SK-N-MC (cell line): Measurements from ENCODE around the gene RIBC1.
"Not testable (repeated sequence)": the region's sequence is repeated elsewhere in the genome, so short reads cannot be mapped to it uniquely, and the experiment has no call there.

ENCODE experiments used
- DNase-seq: peaks from one replicate; pipeline ENCODE4 v3.0.0-alpha.2; 2011; ENCODE audit warnings: low read depth, low spot score
- H3K27ac ChIP-seq: fragments of 200-600 bp; sonication (generic); 2 replicates; pipeline ENCODE4 v1.5.1; 2016; ENCODE audit warnings: mixed run types
- H3K36me3 ChIP-seq: fragments of 200-600 bp; sonication (generic); 2 replicates; pipeline ENCODE4 v1.6.1; 2017; ENCODE audit warnings: antibody characterized with exemption, low read length, mixed read lengths; ENCODE audit not compliant: insufficient read depth
- H3K4me3 ChIP-seq: fragments of 200-600 bp; sonication (generic); 2 replicates; pipeline ENCODE4 v1.5.1; 2016
- H3K9ac ChIP-seq: fragments of 200-600 bp; sonication (generic); 2 replicates; pipeline ENCODE4 v1.8.0; 2017; ENCODE audit warnings: mixed run types, mixed read lengths; ENCODE audit not compliant: insufficient read length
- H3K9me3 ChIP-seq: fragments of 200-600 bp; sonication (generic); 2 replicates; pipeline ENCODE4 v1.6.1; 2017; ENCODE audit warnings: low read depth, mild to moderate bottlenecking, antibody characterized with exemption, low read length, moderate library complexity, mixed read lengths
- EZH2 ChIP-seq: fragments of 200-600 bp; sonication (generic); IDR thresholded peaks from one replicate; pipeline ENCODE4 v1.6.1; 2017; ENCODE audit warnings: antibody characterized with exemption
- FOXP2 ChIP-seq: optimal IDR thresholded peaks from 2 replicates; pipeline ENCODE3; 2011; ENCODE audit warnings: mild to moderate bottlenecking, moderate library complexity; ENCODE audit not compliant: insufficient read depth; ENCODE audit errors: extremely low read length, control extremely low read depth
- POLR2AphosphoS5 ChIP-seq: IDR thresholded peaks from 2 replicates; pipeline ENCODE4 v1.6.1; 2012; ENCODE audit warnings: mild to moderate bottlenecking, low read depth, low read length, borderline replicate concordance

The RIBC1 gene

DNA sequence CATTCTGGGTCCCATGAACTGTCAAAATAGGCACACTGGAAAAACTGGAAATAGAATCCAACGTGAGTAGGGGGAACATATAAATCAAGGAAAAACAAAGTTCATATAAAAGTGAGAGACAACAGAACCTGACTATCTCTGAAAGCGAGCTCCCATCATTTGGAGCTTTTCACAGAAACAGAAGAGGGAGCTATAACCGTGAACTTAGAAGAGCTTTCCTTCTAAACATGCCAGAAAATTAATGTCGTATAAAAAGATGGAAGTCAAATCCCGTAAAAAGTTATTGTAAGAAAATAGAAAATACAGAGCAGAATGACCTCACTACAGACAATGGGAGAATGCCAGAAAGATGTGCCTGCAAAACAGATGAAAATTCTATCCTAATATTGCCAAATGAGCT, 35.4 kb downstream of the RIBC1 start:
- H3K27ac ChIP-seq, result no peak overlapping the region
- no peaks in the 10 kb centered on the region for H3K9me3 ChIP-seq
- TF ChIP-seq EZH2, result no peak
- no peak for TF ChIP-seq FOXP2
- TF ChIP-seq POLR2AphosphoS5, result no peak
- H3K36me3 ChIP-seq, result no peaks in the 10 kb centered on the region
- no peak for DNase-seq
- no peak overlapping the region for H3K4me3 ChIP-seq
- H3K9ac ChIP-seq, result no peak overlapping the region

DNA sequence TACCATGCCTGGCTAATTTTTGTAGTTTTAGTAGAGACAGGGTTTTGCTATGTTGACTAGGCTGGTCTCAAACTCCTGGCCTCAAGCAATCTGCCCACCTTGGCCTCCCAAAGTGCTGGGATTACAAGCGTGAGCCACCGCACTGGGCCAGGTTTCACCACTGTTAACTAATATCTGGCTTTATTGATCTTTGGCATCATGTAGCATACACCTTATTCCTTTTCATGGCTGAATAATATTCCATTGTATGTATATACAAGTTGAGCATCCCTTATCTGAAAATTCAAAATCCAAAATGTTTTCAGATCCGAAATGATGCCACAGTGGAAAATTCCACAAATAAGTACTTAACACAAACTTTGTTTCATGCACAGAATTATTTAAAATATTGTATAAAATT, 46.0 kb downstream of the RIBC1 start:
- DNase-seq, H3K27ac ChIP-seq, H3K9ac ChIP-seq, H3K36me3 ChIP-seq, H3K9me3 ChIP-seq, H3K4me3 ChIP-seq: not testable (repeated sequence)

DNA sequence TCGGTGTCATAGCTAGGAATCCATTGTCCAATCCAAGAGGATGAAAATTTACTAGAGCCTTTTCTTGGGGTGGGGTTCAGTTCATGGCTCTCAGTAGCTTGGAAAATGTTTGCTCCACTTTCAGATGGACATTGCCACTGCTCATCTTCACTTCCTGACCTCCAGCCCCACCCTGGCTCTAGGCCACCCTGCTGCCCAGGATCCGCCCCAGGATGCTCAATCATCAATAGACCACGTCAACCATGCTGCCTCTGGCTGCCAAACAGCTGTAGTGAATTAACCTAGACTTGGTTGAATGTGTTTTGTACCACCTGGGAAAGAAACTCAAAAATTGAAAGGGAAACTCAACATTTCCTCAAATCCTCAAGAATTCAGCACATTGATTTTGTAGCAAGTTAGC, 48.7 kb downstream of the RIBC1 start:
- no peaks in the 10 kb centered on the region for H3K9me3 ChIP-seq
- no peak overlapping the region for H3K27ac ChIP-seq
- TF ChIP-seq FOXP2 (no peak), EZH2 (no peak), POLR2AphosphoS5 (no peak)
- no peaks in the 10 kb centered on the region for H3K36me3 ChIP-seq
- no peak overlapping the region for H3K4me3 ChIP-seq
- no peak for DNase-seq
- no peak overlapping the region for H3K9ac ChIP-seq

DNA sequence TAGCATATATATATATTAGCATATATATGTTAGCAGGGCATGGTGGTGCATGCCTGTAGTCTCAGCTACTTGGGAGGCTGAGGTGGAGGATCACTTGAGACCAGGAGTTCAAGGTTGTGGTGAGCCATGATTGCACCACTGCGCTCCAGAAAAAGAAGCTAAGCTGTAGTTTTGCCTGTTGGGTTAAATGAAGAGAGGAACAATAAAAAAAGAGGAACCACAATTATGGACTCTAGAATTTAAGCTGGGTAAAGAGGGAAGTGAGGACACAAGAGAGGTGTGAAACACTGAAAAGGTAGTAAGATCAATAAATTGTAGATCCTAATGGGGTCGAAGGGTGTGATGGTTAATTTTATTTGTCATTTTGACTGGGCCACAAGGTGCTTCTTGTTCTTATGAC, 52.0 kb downstream of the RIBC1 start:
- DNase-seq, result no peak
- no peaks in the 10 kb centered on the region for H3K9me3 ChIP-seq

DNA sequence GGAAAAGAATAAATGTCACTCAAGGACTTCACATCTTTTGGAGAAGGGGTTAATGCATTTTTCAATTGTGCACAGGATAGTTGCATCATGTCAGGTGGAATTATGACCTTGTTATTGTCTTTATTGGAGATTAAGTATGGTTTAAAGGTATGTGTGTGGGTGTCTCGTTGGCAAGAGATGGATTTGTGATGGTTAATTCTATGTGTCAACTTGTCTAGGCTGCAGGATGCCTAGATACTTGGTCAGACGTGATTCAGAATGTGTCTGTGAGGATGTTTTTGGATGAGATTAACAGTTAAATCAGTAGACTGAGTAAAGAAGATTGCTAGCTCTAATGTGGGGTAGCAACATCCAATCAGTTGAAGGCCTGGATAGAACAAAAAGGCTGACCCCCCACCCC, 53.7 kb downstream of the RIBC1 start:
- DNase-seq, result no peak
- no peaks in the 10 kb centered on the region for H3K36me3 ChIP-seq
- H3K9me3 ChIP-seq, result no peaks in the 10 kb centered on the region
- no peak overlapping the region for H3K4me3 ChIP-seq
- H3K9ac ChIP-seq, result no peak overlapping the region
- TF ChIP-seq FOXP2 (no peak), EZH2 (no peak), POLR2AphosphoS5 (no peak)
- H3K27ac ChIP-seq, result no peak overlapping the region

More for the DNA sequence above, 52.0 kb downstream of the RIBC1 start:
- no peaks in the 10 kb centered on the region for H3K36me3 ChIP-seq
- H3K27ac ChIP-seq, result no peak overlapping the region
- no peak overlapping the region for H3K4me3 ChIP-seq
- H3K9ac ChIP-seq, result no peak overlapping the region
- TF ChIP-seq EZH2, result no peak
- TF ChIP-seq POLR2AphosphoS5, result no peak
- no peak for TF ChIP-seq FOXP2

DNA sequence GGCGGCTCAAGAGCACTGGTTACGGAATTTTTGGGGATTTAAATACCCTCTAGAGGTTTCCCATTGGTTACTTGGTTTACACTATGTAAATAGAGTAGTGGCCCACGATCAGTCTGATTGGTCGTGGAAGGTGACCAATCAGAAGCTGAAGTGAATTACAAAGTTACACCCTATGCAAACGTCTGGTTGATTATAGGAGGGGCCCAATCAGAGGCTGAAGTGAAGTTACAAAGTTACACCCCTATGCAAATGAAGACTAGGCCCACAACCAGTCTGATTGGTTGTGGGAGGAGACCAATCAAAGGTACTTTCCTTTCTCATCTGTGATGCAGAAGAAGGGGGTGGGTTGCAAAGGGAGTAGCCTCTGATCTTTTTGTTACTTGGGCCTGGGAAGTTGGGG, 56.6 kb downstream of the RIBC1 start:
- no peak for DNase-seq
- no peaks in the 10 kb centered on the region for H3K9me3 ChIP-seq
- H3K36me3 ChIP-seq, result no peaks in the 10 kb centered on the region
- no peak overlapping the region for H3K9ac ChIP-seq
- no peak overlapping the region for H3K27ac ChIP-seq
- no peak overlapping the region for H3K4me3 ChIP-seq
- TF ChIP-seq EZH2, result no peak
- no peak for TF ChIP-seq POLR2AphosphoS5
- no peak for TF ChIP-seq FOXP2
